HG03039 (cell line): Measurements from ENCODE around the gene RPLP2.
A peak's percentile ranks its signal among the peaks of the same experiment; 100 is the strongest.

Experiments
- ATAC-seq: cut with Tn5 transposase; IDR thresholded peaks from one replicate; pipeline ENCODE4 v1.9.1; 2021; ENCODE audit warnings: mild to moderate bottlenecking, moderate library complexity; ENCODE audit not compliant: unreplicated experiment

The RPLP2 gene

DNA sequence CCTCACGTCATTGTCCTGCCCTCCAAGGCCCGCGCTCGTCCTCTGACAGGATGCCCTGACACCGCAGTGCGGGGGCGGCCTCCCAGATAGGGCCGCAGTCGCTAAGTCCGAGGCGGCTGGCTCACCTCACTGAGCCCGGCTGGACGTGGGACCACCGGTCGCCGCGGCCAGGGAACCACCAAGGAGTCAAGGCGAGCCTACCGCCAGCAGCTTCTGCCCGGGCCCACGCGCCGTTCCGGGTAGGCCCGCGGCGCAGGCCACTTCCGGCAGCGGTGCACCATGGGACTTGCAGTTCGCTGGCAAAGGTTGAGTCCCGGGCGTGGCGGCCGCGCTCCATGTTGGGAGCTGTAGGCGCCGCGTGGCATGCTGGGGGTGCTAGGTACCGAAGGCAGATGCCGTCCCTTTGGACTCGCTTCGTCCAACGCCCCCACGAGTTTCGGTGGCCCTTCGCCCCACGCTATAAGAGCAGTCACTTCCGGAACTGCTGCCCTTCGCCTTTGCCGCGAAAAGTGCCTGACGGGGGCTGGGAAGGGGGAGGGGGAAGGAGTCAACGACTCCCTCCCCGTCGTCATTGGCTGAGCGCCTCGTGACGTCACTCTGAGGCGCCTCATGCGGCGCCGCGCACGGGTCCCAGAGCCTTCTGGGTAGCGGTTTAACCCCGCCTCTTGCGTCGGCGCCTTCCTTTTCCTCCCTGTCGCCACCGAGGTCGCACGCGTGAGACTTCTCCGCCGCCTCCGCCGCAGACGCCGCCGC is at the start of gene RPLP2:
Gene RPLP2 (plus strand): TSS at position 681 of the 753 bp plus-strand sequence. CDS start 268 bp downstream, outside the sequence.
- peak; percentile 58 for ATAC-seq

DNA sequence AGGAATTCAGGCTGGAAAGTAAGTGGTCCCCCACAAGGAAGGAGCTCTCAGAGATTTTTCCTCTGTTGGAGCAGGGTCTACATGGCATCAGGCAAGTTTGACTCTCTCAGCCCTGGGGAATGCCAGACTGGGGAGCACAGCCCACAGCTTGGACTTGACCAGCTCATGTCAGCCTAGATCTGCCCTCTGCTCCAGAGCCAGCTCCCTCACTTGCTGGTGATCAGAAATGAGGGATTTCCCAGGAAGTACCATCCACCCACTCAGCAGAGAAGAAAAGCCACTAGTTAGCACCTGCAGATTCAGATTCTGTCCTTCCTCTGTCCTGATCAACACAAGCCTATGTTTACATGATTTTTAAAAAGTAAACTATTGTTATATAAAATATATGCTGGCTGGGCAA is 49.5 kb upstream of the RPLP2 start:
- no peak for ATAC-seq

DNA sequence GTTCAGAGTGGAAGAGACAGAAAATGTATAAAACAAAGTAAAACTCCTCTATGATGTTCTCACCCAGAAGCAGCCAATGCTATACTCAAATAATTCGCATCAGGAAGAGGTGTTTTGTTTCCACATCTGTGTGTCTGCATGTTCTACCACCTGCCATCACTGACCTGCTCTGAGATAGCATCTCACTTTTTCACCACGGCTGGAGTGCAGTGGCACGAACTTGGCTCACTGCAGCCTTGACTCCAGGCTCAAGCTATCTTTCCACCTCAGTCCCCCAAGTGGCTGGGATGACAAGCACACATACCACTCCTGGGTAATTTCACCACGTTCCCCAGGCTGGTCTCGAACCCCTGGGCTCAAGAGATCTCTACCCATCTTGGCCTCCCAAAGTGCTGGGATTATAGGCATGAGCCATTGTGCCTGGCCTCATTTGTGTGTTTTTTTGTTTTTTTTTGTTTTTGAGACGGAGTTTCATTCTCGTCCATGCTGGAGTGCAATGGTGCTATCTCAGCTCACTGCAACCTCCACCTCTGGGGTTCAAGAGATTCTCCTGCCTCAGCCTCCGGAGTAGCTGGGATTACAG is 48.1 kb upstream of the RPLP2 start:
- no peak for ATAC-seq

DNA sequence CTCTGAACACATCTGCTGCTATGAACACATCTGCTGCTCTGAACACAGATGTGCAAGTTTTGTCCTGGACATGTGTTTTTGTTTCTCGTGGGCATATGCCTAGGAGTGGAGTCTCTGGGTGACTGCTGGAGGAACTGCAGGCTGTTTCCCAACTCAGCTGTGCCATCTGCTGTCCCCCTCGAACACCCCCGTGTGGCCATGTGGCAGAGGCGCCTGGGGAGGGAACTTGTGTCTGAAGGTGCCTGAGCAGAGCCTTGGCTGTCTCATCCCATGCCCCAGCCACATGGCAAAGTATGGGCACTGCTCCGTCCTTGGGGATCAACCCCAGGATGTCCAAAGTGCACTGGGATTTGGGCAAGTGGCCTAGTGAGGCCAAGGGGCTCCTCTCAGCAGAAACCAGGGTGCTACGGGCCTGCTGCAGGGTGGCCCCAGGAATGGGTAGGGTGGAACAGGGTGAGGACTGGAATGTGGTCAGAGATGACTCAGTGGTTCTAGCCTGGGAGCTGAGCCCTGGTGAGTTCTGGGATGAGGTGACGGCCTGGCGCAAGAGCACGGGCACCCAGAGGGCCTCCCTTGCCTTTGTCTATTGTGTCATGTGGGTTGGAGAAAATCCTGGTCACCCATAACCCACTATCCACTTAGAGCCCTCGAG is 47.2 kb upstream of the RPLP2 start:
- no peak for ATAC-seq

DNA sequence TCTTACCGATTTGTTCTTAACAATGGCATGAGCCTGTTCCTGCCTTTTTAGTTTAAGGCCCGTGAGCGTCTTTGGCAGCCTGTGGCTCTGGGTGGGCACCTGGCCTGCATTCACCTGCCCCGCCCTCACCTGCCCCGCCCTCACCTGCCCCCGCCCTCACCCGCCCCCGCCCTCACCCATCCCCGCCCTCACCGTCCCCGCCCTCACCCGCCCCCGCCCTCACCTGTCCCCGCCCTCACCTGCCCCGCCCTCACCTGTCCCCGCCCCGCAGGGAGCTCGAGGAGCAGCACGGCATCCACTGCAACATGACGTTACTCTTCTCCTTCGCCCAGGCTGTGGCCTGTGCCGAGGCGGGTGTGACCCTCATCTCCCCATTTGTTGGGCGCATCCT is 46.7 kb upstream of the RPLP2 start:
- no peak for ATAC-seq

DNA sequence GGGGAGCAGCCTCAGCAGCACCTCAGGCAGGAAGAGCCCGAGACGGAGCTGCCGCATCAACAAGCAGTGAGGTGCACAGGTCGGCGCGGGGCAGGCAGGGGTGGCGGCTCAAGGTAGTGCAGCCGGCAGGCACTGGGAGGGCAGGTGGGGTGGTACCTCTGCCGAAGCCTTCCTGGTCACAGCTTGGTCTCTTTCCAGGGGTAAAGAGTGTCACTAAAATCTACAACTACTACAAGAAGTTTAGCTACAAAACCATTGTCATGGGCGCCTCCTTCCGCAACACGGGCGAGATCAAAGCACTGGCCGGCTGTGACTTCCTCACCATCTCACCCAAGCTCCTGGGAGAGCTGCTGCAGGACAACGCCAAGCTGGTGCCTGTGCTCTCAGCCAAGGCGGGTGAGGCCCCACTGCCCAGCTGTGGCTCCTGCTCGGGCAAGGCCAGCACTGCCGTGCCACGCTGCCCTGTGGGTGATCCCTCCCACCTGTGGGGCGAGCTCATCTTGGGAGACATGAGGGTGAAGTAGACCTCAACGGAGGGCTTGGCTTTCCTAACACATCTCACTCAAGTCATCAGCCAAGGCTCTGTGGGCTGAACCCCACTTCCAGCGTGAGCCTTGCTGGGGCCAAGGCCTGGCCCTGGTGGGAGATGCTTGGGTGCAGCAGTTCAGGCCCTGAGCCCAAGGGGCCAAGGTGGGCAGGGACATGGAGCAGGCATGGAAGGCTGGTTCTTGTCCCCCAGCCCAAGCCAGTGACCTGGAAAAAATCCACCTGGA is 46.0 kb upstream of the RPLP2 start:
- ATAC-seq = no peak

DNA sequence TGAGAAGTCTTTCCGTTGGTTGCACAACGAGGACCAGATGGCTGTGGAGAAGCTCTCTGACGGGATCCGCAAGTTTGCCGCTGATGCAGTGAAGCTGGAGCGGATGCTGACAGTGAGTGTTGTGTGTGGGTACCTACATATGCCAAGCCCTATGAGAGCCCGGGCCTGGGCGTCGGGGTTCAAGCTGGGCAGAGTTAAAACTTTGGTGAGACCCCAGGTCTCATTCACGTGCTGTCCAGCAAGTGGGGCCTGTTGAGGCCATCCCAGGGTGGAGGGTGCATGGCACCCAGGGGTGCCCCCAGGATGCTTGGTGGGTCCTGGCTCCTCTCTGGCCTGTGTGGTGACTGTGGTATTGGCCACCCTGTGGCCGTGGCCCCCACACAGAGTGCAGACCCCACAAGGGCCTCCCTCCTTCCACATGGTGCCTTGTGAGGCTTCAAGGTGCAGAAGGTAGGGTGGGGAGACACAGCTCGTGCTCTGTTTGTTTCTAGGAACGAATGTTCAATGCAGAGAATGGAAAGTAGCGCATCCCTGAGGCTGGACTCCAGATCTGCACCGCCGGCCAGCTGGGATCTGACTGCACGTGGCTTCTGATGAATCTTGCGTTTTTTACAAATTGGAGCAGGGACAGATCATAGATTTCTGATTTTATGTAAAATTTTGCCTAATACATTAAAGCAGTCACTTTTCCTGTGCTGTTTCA is 45.3 kb upstream of the RPLP2 start:
- ATAC-seq = no peak

DNA sequence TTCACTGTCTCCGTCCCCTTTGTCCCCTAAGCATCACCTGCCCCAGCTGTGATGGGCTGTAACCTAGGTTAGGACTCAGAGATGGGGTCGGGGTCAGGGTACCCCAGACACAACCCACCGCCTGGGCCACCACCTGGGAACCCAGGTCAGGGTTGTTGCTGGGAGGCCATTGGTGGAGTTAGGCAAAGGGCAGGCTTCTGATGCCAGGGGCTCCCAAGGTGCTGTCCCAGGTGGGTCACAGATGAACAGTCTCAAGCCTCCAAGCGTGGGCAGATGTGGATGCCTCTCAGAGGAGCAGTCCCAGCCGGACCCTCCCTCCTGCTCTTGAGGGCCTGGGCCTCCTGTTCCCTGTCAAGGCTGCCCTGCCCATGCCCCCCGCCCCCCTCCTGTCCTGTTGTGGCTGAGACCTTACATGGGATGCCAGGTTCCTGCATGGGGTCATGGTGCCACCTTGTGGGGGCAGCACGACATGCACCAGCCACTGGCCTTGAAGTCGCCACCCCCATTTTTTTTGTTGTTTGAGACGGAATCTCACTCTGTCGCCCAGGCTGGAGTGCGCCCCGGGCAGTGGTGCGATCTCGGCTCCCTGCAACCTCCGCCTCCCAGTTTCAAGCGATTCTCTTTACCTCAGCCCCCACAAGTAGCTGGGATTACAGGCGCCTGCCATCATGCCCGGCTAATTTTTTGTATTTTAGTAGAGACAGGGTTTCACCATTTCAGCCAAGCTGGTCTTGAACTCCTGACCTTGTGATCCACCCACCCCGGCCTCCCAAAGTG is 44.6 kb upstream of the RPLP2 start:
- ATAC-seq = no peak

DNA sequence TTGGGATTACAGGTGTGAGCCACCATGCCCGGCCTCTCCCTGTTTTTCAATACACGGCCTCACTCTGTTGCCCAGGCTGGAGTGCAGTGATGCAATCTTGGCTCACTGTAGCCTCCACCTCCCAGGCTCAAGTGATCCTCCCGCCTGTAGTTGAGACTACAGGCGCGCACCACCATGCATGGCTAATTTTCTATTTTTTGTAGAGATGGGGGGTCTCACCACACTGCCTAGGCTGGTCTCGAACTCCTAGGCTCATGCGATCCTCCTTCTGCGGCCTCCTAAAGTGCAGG is 44.0 kb upstream of the RPLP2 start:
- no peak for ATAC-seq

DNA sequence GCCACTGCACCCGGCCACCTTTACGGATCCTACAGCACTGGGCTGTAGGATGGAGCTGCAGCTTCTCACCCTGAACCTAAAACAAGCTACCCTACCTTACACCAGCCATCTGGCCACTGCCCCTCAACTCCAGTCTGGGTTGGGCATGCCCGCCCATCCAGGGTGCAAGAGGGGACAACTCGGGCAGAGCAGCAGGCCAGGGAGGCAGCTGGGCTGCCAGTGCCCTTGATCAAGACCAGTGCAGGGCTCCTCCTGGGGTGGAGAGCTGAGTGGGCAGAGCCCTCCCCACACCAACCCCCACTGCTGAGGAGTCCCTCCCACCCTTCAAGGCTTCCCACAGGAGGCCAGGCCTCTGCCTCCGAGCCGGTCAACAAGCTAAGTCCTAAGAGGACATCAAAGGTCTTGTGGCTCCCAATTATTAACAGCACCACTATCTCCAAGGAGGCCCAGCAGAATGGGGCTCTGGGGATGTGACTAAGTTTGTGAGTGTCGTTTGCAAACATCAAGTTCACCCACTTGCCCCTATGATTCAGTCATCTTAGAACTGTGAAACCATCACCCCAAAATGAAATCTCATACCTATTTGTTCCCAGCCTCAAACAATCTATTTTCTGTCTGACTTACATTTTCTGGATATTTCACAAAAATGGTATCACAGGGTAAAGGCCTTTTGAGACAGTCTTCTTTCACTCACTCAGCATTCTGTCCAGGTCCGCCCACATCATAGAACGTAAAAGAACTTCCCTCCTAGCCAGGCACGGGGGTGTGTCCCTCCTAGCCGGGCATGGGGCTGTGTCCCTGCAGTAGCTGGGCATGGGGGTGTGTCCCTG is 43.4 kb upstream of the RPLP2 start:
- no peak for ATAC-seq

DNA sequence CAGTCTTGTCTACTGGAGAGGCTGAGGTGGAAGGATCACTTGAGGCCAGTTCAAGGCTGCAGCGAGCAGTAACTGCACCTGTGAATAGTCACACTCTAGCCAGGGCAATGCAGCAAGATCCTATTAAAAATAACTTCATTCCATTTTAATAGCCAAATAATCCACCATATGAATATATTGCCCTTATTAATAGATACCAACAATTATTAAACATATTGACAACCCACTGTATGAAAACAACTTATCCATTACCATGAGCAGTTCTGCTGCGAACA is 42.9 kb upstream of the RPLP2 start:
- no peak for ATAC-seq

DNA sequence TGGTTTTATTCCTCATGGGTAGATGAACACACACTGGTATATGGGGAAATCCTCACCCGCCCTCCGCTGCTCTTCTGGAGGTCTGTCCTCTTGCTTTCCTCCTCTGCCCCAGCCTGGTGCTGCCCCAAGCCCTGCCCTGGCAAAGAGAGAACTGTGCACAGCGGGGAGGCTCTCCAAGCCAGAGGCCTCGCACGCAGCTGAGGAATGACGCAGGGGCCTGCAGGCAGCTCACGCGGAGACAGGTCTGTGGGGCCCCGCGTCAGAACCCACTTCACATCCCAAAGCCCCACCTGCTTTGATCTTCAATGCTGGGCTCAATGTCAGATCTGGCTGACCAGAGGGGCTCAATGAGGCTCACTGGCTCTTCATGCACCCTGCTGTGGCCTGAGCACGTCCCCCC is 42.5 kb upstream of the RPLP2 start:
- no peak for ATAC-seq

DNA sequence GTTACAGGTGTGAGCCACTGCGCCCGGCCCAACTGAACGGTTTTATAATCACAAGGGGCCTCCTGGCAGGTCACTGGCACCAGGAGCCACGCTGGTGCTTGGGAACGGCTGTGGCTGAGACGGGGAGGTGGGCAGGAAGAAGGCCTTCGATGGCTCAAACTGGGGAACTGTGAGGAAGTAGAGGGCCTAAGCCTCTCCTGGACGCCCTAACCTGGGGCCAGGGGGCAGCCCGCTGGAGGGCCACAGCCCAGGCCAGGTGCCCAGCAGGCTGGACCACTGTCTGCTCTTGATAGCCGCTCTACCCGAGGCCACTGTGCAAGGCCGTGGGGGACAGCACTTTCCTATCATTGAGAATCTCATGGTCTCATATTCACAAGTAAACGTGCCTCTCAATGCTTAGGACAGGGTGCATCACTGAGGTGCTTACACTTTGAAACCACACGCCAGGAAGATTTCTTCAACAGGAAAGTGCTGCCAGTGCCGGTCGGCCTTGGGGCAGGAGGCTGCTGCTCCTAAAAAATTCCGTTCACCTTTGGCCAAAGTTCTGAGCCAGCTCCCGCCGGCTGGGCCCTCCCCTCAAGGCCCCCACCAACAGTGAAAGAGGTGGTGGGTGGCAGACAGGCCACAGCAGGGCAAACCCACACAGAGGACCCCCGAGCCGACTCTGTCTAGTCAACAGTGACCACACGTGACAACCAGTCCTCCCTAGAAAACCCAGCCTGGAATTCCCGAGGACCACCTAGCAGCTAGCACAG is 39.7 kb upstream of the RPLP2 start:
- no peak for ATAC-seq

DNA sequence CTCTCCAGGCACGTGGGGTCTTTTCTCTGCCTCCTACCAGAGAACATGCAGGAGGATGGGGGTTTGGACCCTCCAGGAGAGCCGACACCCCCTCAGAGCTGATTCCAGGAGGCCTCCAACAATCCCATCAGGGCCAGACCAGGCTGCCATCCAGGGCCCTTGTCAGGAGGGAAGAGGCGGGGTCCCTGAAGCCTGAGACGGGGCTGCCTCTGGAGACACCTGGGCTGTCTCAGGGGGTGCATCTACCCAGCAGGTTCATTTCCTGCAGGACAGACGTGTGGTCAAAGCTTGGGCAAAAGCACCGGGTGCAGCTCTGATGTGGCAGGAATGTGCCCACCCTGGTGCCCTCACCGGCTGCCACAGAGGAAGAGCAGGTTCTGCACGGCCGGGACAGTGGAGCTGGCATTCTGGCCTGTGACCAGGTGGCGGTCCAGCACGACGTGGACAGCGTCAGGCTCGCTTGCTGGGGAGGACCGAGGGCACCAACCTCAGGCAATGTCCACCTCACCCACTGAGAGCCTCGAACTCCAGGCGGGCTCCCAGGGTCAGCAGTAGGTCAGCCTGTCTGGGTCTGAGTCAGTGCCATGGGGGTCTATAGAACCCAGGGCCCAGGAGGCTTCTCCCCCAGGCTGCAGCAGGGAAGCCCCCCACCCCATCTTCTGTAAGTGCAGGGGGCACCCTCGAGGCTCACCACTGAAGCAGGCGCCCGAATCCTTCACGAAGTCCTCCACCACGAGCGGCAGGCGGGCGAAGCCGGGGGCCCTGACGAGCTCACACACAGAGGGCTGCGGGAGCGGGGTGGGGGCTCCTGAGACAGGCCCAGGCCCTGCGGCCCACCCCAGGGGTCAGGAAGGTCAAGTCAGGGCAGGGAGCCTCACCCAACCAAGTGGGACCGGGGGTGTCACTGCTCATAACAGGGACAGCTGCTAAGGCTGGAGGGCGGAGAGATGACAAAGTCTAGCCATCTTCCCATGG is 38.8 kb upstream of the RPLP2 start:
- ATAC-seq = no peak

DNA sequence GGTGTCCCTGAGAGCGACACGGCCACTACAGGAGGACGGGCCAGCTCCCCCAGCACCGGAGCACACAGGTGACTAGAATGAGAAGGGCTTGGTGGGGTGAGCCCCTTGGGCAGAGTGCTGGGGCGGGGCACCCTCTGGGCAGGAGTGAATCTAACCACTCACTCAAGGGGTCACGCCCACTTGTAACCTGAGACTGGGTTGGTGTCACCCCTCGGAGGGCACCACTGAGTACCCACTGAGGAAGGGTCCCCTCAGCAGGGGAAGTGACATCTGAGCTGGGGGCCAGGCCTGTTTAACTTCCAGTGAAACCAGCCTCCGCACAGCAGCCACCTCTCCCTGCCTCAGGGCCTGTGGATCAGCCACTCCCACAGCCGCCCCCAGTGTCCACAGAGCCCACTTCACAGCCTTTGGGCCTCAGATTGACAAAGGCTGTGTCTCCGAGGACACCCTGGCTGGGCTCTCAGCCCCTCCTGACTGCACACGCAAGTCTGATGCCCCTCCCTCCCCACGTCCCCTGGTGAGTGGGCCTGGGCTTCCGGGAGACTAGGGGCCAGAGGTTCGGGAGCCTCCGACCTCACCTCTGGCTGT is 38.1 kb upstream of the RPLP2 start:
- ATAC-seq = no peak

DNA sequence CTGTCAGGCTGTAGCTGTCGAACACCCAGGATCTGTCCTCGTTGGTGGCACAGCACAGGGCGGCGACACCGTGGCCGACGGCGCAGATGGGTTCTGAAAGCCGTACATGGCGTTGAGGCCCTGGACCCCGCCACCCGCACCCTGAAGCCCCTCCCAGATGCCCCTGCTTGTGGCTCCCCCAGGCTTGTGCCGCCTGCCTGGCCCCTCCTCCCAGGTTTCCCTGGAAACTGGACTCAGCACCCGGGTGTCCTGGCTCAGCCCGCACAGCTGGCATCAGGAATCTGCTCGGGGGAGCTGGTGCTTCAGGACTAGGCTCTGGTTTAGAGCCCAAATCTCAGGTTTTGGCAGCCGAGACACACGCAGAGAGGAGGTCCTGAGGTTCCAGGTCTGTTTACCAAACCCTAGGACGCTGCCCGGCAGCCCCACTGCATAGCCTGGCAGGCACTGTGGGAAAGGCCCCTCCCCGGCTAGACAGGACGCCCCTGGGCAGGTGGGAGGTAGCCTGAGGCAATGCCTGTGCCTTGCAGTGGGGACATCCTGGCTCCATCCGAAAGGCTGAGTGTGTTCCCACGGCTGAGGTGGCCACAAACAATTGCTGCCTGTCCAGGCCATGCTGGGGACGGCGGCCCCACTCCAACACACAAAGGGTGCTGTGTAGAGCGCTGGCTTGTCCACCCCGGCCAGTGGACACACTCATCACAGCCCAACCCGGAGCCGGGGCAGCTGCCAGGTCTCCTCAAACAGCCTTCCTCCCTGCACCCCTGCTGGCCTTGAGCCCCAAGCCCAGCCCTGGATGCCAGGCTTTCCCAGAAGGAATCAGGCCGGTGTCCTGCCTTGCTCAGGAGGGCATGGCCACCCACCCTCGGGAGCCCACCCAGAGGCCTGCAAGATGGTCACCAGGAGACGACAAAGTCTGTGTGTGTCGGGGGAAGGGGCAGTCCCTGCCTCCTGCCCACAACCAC is 37.1 kb upstream of the RPLP2 start:
- no peak for ATAC-seq
